HepG2 (cell line): Measurements from ENCODE around the gene YEATS4. TPM values are rescaled to one million over a fixed set of nuclear protein-coding genes. Genes with fewer than 3 reads are reported as not detected.

Experiments used
- ARID2 ChIP-seq: sonication (generic); formaldehyde crosslinking; IDR thresholded peaks from 2 replicates; pipeline ENCODE4 v1.8.1; 2022; ENCODE audit warnings: mild to moderate bottlenecking, missing genetic modification reagents, borderline replicate concordance
- CREM ChIP-seq, 2 experiments: sonication (generic) in 1 of 2; formaldehyde crosslinking in 1 of 2; IDR thresholded peaks; 2 replicates each; pipeline versions ENCODE4 v1.4.0 to v1.6.1; 2016 to 2020; ENCODE audit warnings: antibody characterized with exemption in 1 of 2, mild to moderate bottlenecking in 1 of 2, missing genetic modification reagents in 1 of 2
- ERF ChIP-seq: IDR thresholded peaks from 2 replicates; pipeline ENCODE4 v1.6.1; 2018; ENCODE audit warnings: missing biosample characterization, missing genetic modification reagents
- HMGA1 ChIP-seq: sonication (generic); formaldehyde crosslinking; conservative IDR thresholded peaks from 2 replicates; pipeline ENCODE4 v1.4.0; 2020; ENCODE audit warnings: missing genetic modification reagents
- MED1 ChIP-seq: sonication (generic); formaldehyde crosslinking; IDR thresholded peaks from 2 replicates; pipeline ENCODE4 v1.4.0; 2020; ENCODE audit warnings: missing genetic modification reagents
- PITX1 ChIP-seq: sonication (generic); formaldehyde crosslinking; IDR thresholded peaks from 2 replicates; pipeline ENCODE4 v1.5.1; 2020; ENCODE audit warnings: mild to moderate bottlenecking, missing genetic modification reagents
- SMARCE1 ChIP-seq: fragments of 450-650 bp; IDR thresholded peaks from 2 replicates; pipeline ENCODE4 v1.6.1; 2017; ENCODE audit warnings: borderline replicate concordance
- TAF1 ChIP-seq: sonication (generic); formaldehyde crosslinking; IDR thresholded peaks from 2 replicates; pipeline ENCODE4 v1.4.0; 2020; ENCODE audit warnings: missing genetic modification reagents
- TCF12 ChIP-seq, 2 experiments: fragments of 450-650 bp in 1 of 2; sonication (generic) in 1 of 2; formaldehyde crosslinking in 1 of 2; IDR thresholded peaks; 2 replicates each; pipeline versions ENCODE4 v1.6.1 to v1.8.0; 2017 to 2022; ENCODE audit warnings: antibody characterized with exemption in 1 of 2, mild to moderate bottlenecking in 1 of 2, missing genetic modification reagents in 1 of 2, moderate library complexity in 1 of 2
- ZNF556 ChIP-seq: sonication (generic); formaldehyde crosslinking; IDR thresholded peaks from 2 replicates; pipeline ENCODE4 v1.4.0; 2020; ENCODE audit warnings: mild to moderate bottlenecking, missing genetic modification reagents, borderline replicate concordance
- ZNF746 ChIP-seq: sonication (generic); formaldehyde crosslinking; IDR thresholded peaks from 2 replicates; pipeline ENCODE4 v1.8.0; 2022; ENCODE audit warnings: mild to moderate bottlenecking, missing genetic modification reagents
- polyA plus RNA-seq, 8 experiments: library from polyadenylated mRNA; depleted of rRNA in 3 of 8; stranded (reverse) in 7 of 8; unstranded in 1 of 8; fragments of >200 nt; fragmentation: Illumina TruSeq in 4 of 8; extraction: Trizol in 4 of 8; gene quantifications; 2 replicates each; pipeline versions ENCODE4 v1.2.1 to v1.2.3, GENCODE V29; 2011 to 2016; ENCODE audit warnings: low read depth in 4 of 8, missing spikeins in 1 of 8, mixed read lengths in 1 of 8; ENCODE audit not compliant: insufficient read depth in 1 of 8
- total RNA-seq, 5 experiments: library from RNA; depleted of rRNA; stranded (reverse); fragments of >200 nt; fragmentation: Illumina TruSeq; extraction: Trizol; gene quantifications; 2 replicates each; pipeline ENCODE4 v1.2.3, GENCODE V29; 2016; ENCODE audit warnings: low read depth in 1 of 5
- TF ChIP-seq, protein P1 (sequence below): fragments of 450-650 bp; IDR thresholded peaks from 2 replicates; pipeline ENCODE4 v1.6.1; 2016
- TF ChIP-seq, protein P2 (sequence below), 2 experiments: sonication (generic) in 1 of 2; formaldehyde crosslinking in 1 of 2; IDR thresholded peaks; 2 replicates each; pipeline versions ENCODE4 v1.4.0 to v1.6.1; 2016 to 2020; ENCODE audit warnings: borderline replicate concordance in 1 of 2, low read depth in 1 of 2, mild to moderate bottlenecking in 1 of 2, missing genetic modification reagents in 1 of 2
- TF ChIP-seq, protein P3 (sequence below): sonication (generic); formaldehyde crosslinking; IDR thresholded peaks from 2 replicates; pipeline ENCODE4 v1.5.1; 2020; ENCODE audit warnings: mild to moderate bottlenecking, moderate library complexity, missing genetic modification reagents
- TF ChIP-seq, protein P4 (sequence below): sonication (generic); formaldehyde crosslinking; IDR thresholded peaks from 2 replicates; pipeline ENCODE4 v1.8.0; 2022; ENCODE audit warnings: mild to moderate bottlenecking, missing genetic modification reagents

Gene YEATS4
- total and polyA plus RNA-seq, 2 of the 13 experiments (the other 11 are each of a cell fraction or from before 2014, with no cell fraction given), result 16.8 to 45.0 TPM

DNA sequence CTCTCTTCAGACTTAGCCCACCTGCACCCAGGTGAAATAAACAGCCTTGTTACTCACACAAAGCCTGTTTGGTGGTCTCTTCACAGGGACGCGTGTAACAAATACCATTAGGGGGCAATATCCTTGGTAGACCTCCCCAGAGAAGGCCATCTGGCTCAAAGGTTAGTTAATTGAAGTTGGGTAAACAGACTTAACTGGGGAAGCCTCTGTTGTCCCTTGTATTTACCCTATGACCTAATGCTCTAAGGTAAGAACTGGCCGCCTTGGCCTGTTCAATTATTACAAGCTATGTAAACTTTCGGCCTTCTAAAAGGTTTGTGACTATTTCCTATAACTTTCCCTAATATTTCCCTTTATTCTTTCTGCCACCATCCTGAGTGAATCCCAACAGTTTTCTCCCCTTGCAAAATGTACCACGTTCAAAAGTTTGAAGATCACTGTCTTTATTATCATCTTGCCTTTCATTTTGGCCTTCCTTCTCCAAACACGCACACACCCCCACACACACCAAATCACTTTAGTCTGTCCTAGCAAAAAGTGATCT is 26.7 kb upstream of the YEATS4 start (continued):
- TF ChIP-seq TAF1, result peak; percentile 76
- TF ChIP-seq MED1 (CRISPR knock-in tag), result peak; percentile 95
- TF ChIP-seq TCF12 (IDR thresholded peaks at IDR 0.05), result no peak
- TF ChIP-seq TCF12 (CRISPR knock-in tag; IDR thresholded peaks at IDR 0.05), result peak; percentile 91
- peak; percentile 82 for TF ChIP-seq PITX1 (CRISPR knock-in tag)
- TF ChIP-seq SMARCE1, result no peak
- TF ChIP-seq, protein P1, sequence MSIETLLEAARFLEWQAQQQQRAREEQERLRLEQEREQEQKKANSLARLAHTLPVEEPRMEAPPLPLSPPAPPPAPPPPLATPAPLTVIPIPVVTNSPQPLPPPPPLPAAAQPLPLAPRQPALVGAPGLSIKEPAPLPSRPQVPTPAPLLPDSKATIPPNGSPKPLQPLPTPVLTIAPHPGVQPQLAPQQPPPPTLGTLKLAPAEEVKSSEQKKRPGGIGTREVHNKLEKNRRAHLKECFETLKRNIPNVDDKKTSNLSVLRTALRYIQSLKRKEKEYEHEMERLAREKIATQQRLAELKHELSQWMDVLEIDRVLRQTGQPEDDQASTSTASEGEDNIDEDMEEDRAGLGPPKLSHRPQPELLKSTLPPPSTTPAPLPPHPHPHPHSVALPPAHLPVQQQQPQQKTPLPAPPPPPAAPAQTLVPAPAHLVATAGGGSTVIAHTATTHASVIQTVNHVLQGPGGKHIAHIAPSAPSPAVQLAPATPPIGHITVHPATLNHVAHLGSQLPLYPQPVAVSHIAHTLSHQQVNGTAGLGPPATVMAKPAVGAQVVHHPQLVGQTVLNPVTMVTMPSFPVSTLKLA, result no peak
- TF ChIP-seq HMGA1, result no peak
- TF ChIP-seq, protein P2, sequence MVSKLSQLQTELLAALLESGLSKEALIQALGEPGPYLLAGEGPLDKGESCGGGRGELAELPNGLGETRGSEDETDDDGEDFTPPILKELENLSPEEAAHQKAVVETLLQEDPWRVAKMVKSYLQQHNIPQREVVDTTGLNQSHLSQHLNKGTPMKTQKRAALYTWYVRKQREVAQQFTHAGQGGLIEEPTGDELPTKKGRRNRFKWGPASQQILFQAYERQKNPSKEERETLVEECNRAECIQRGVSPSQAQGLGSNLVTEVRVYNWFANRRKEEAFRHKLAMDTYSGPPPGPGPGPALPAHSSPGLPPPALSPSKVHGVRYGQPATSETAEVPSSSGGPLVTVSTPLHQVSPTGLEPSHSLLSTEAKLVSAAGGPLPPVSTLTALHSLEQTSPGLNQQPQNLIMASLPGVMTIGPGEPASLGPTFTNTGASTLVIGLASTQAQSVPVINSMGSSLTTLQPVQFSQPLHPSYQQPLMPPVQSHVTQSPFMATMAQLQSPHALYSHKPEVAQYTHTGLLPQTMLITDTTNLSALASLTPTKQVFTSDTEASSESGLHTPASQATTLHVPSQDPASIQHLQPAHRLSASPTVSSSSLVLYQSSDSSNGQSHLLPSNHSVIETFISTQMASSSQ (IDR thresholded peaks at IDR 0.05; ENCODE audit: low read depth), result peak; percentile 92
- TF ChIP-seq, protein P2 (CRISPR knock-in tag; IDR thresholded peaks at IDR 0.05; ENCODE audit: borderline replicate concordance), result peak; percentile 93; the same call in 1 of the 2 replicates
- TF ChIP-seq ZNF746 (CRISPR knock-in tag), result 0 out of 2 replicates have a peak, but pooled peaks have one; percentile 4
- TF ChIP-seq, protein P3, sequence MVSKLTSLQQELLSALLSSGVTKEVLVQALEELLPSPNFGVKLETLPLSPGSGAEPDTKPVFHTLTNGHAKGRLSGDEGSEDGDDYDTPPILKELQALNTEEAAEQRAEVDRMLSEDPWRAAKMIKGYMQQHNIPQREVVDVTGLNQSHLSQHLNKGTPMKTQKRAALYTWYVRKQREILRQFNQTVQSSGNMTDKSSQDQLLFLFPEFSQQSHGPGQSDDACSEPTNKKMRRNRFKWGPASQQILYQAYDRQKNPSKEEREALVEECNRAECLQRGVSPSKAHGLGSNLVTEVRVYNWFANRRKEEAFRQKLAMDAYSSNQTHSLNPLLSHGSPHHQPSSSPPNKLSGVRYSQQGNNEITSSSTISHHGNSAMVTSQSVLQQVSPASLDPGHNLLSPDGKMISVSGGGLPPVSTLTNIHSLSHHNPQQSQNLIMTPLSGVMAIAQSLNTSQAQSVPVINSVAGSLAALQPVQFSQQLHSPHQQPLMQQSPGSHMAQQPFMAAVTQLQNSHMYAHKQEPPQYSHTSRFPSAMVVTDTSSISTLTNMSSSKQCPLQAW (CRISPR knock-in tag), result 0 out of 2 replicates have a peak, but pooled peaks have one; percentile 37
- peak; percentile 94 for TF ChIP-seq CREM (IDR thresholded peaks at IDR 0.05)
- no peak for TF ChIP-seq CREM (CRISPR knock-in tag; IDR thresholded peaks at IDR 0.05)
- TF ChIP-seq, protein P4, sequence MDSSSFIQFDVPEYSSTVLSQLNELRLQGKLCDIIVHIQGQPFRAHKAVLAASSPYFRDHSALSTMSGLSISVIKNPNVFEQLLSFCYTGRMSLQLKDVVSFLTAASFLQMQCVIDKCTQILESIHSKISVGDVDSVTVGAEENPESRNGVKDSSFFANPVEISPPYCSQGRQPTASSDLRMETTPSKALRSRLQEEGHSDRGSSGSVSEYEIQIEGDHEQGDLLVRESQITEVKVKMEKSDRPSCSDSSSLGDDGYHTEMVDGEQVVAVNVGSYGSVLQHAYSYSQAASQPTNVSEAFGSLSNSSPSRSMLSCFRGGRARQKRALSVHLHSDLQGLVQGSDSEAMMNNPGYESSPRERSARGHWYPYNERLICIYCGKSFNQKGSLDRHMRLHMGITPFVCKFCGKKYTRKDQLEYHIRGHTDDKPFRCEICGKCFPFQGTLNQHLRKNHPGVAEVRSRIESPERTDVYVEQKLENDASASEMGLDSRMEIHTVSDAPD (CRISPR knock-in tag), result peak; percentile 92
- TF ChIP-seq ARID2, result peak; percentile 55; the same call in 1 of the 2 replicates
- TF ChIP-seq ZNF556 (CRISPR knock-in tag), result peak; percentile 27; the same call in 1 of the 2 replicates
- TF ChIP-seq ERF, result peak; percentile 75; the same call in 1 of the 2 replicates
